ENCODE data around the gene RBM17.

Gene RBM17

GRCh38 chr10:6048281-6049030, 40.4 kb upstream of the RBM17 start:
- H2AK5ac ChIP-seq (ENCODE audit: low read length), result no peak overlapping the region
- no peaks in the 10 kb centered on the region for H3K27me3 ChIP-seq (ENCODE audit: insufficient read depth, low read length, poor library complexity)
- no peak overlapping the region for H4K8ac ChIP-seq (ENCODE audit: low read depth, low read length)
- no peak overlapping the region for H3K18ac ChIP-seq (ENCODE audit: low read length)
- no peaks in the 10 kb centered on the region for H3K4me1 ChIP-seq (ENCODE audit: control insufficient read depth, low read depth, low read length)
- no peaks in the 10 kb centered on the region for H3K79me2 ChIP-seq (ENCODE audit: control insufficient read depth, insufficient read depth, low read length)
- H3K36me3 ChIP-seq (ENCODE audit: control insufficient read depth, insufficient read depth, low read length), result no peaks in the 10 kb centered on the region
- H2BK5ac ChIP-seq (ENCODE audit: low read length), result no peak overlapping the region
- no peak overlapping the region for H3K27ac ChIP-seq (ENCODE audit: low read depth, low read length)
- no peak overlapping the region for H3K56ac ChIP-seq (ENCODE audit: low read length)
- no peak overlapping the region for H3K4me3 ChIP-seq (ENCODE audit: low read length)
- no peak overlapping the region for H3K23ac ChIP-seq (ENCODE audit: low read length)
- no peak for DNase-seq
- no peak overlapping the region for H2BK15ac ChIP-seq (replicated peaks; ENCODE audit: low read depth)
- H2BK120ac ChIP-seq (ENCODE audit: low read depth, low read length), result no peak overlapping the region
- WGBS (ENCODE audit: extremely low coverage, insufficient coverage, low lambda C conversion rate), result no CpG with 5 or more reads among the region's 7 CpGs
- no peak overlapping the region for H4K5ac ChIP-seq (ENCODE audit: low read length)
- H3K4ac ChIP-seq (ENCODE audit: low read depth, low read length), result no peak overlapping the region
- H3K79me1 ChIP-seq (ENCODE audit: low read length), result no peaks in the 10 kb centered on the region
- H3K9ac ChIP-seq (ENCODE audit: low read length), result no peak overlapping the region
- H3K4me2 ChIP-seq (ENCODE audit: low read length), result no peak overlapping the region

GRCh38 chr10:6049031-6049400, 39.8 kb upstream of the RBM17 start:
- Histone ChIP-seq H3K4me2 (ENCODE audit: low read length) (no peak overlapping the region), H4K8ac (ENCODE audit: low read depth, low read length) (no peak overlapping the region), H2BK15ac (replicated peaks; ENCODE audit: low read depth) (no peak overlapping the region), H3K56ac (ENCODE audit: low read length) (no peak overlapping the region), H3K4me1 (ENCODE audit: control insufficient read depth, low read depth, low read length) (no peaks in the 10 kb centered on the region), H3K18ac (ENCODE audit: low read length) (no peak overlapping the region), H3K79me2 (ENCODE audit: control insufficient read depth, insufficient read depth, low read length) (no peaks in the 10 kb centered on the region), H3K9ac (ENCODE audit: low read length) (no peak overlapping the region), H3K4me3 (ENCODE audit: low read length) (no peak overlapping the region), H2BK5ac (ENCODE audit: low read length) (no peak overlapping the region), H3K27me3 (ENCODE audit: insufficient read depth, low read length, poor library complexity) (no peaks in the 10 kb centered on the region), H4K5ac (ENCODE audit: low read length) (no peak overlapping the region), H3K36me3 (ENCODE audit: control insufficient read depth, insufficient read depth, low read length) (no peaks in the 10 kb centered on the region), H3K23ac (ENCODE audit: low read length) (no peak overlapping the region), H2AK5ac (ENCODE audit: low read length) (no peak overlapping the region), H2BK120ac (ENCODE audit: low read depth, low read length) (no peak overlapping the region), H3K79me1 (ENCODE audit: low read length) (no peaks in the 10 kb centered on the region), H3K4ac (ENCODE audit: low read depth, low read length) (no peak overlapping the region), H3K27ac (ENCODE audit: low read depth, low read length) (no peak overlapping the region)
- no CpG with 5 or more reads among the region's 2 CpGs for WGBS (ENCODE audit: extremely low coverage, insufficient coverage, low lambda C conversion rate)
- no peak for DNase-seq

GRCh38 chr10:6050801-6051445, 37.9 kb upstream of the RBM17 start:
- Histone ChIP-seq H2AK5ac (ENCODE audit: low read length) (no peak overlapping the region), H3K4me3 (ENCODE audit: low read length) (no peak overlapping the region), H3K18ac (ENCODE audit: low read length) (no peak overlapping the region), H2BK15ac (replicated peaks; ENCODE audit: low read depth) (no peak overlapping the region), H3K4me2 (ENCODE audit: low read length) (no peak overlapping the region), H3K27me3 (ENCODE audit: insufficient read depth, low read length, poor library complexity) (no peaks in the 10 kb centered on the region), H3K4me1 (ENCODE audit: control insufficient read depth, low read depth, low read length) (no peaks in the 10 kb centered on the region), H3K23ac (ENCODE audit: low read length) (no peak overlapping the region), H3K79me2 (ENCODE audit: control insufficient read depth, insufficient read depth, low read length) (no peaks in the 10 kb centered on the region), H4K5ac (ENCODE audit: low read length) (no peak overlapping the region), H3K9ac (ENCODE audit: low read length) (no peak overlapping the region), H3K36me3 (ENCODE audit: control insufficient read depth, insufficient read depth, low read length) (no peaks in the 10 kb centered on the region), H2BK5ac (ENCODE audit: low read length) (no peak overlapping the region), H3K4ac (ENCODE audit: low read depth, low read length) (no peak overlapping the region), H3K56ac (ENCODE audit: low read length) (no peak overlapping the region), H3K79me1 (ENCODE audit: low read length) (no peaks in the 10 kb centered on the region), H2BK120ac (ENCODE audit: low read depth, low read length) (no peak overlapping the region), H4K8ac (ENCODE audit: low read depth, low read length) (no peak overlapping the region), H3K27ac (ENCODE audit: low read depth, low read length) (no peak overlapping the region)
- WGBS (ENCODE audit: extremely low coverage, insufficient coverage, low lambda C conversion rate), result no CpG with 5 or more reads among the region's 18 CpGs
- peak; percentile 38 for DNase-seq

GRCh38 chr10:6052247-6053221, 36.3 kb upstream of the RBM17 start:
- Histone ChIP-seq H4K5ac (ENCODE audit: low read length) (no peak overlapping the region), H3K36me3 (ENCODE audit: control insufficient read depth, insufficient read depth, low read length) (no peaks in the 10 kb centered on the region), H2BK120ac (ENCODE audit: low read depth, low read length) (no peak overlapping the region), H4K8ac (ENCODE audit: low read depth, low read length) (no peak overlapping the region), H3K4me2 (ENCODE audit: low read length) (no peak overlapping the region), H3K18ac (ENCODE audit: low read length) (no peak overlapping the region), H3K9ac (ENCODE audit: low read length) (no peak overlapping the region), H3K27me3 (ENCODE audit: insufficient read depth, low read length, poor library complexity) (no peaks in the 10 kb centered on the region), H3K56ac (ENCODE audit: low read length) (no peak overlapping the region), H2BK15ac (replicated peaks; ENCODE audit: low read depth) (no peak overlapping the region), H3K4me3 (ENCODE audit: low read length) (no peak overlapping the region), H3K4ac (ENCODE audit: low read depth, low read length) (no peak overlapping the region), H3K27ac (ENCODE audit: low read depth, low read length) (no peak overlapping the region), H3K79me1 (ENCODE audit: low read length) (no peaks in the 10 kb centered on the region), H3K79me2 (ENCODE audit: control insufficient read depth, insufficient read depth, low read length) (no peaks in the 10 kb centered on the region), H3K23ac (ENCODE audit: low read length) (no peak overlapping the region), H2AK5ac (ENCODE audit: low read length) (no peak overlapping the region), H2BK5ac (ENCODE audit: low read length) (no peak overlapping the region), H3K4me1 (ENCODE audit: control insufficient read depth, low read depth, low read length) (no peaks in the 10 kb centered on the region)
- DNase-seq, result no peak
- no CpG with 5 or more reads among the region's 17 CpGs for WGBS (ENCODE audit: extremely low coverage, insufficient coverage, low lambda C conversion rate)

GRCh38 chr10:6053303-6053702, 35.5 kb upstream of the RBM17 start:
- no peak overlapping the region for H2BK5ac ChIP-seq (ENCODE audit: low read length)
- no peak overlapping the region for H3K4ac ChIP-seq (ENCODE audit: low read depth, low read length)
- no peak for DNase-seq
- no peak overlapping the region for H3K27ac ChIP-seq (ENCODE audit: low read depth, low read length)
- no peaks in the 10 kb centered on the region for H3K27me3 ChIP-seq (ENCODE audit: insufficient read depth, low read length, poor library complexity)
- no peak overlapping the region for H2BK15ac ChIP-seq (replicated peaks; ENCODE audit: low read depth)
- H4K5ac ChIP-seq (ENCODE audit: low read length), result no peak overlapping the region
- no peaks in the 10 kb centered on the region for H3K4me1 ChIP-seq (ENCODE audit: control insufficient read depth, low read depth, low read length)
- no peaks in the 10 kb centered on the region for H3K36me3 ChIP-seq (ENCODE audit: control insufficient read depth, insufficient read depth, low read length)
- no peaks in the 10 kb centered on the region for H3K79me2 ChIP-seq (ENCODE audit: control insufficient read depth, insufficient read depth, low read length)
- no peak overlapping the region for H3K23ac ChIP-seq (ENCODE audit: low read length)
- H3K9ac ChIP-seq (ENCODE audit: low read length), result no peak overlapping the region
- H2AK5ac ChIP-seq (ENCODE audit: low read length), result no peak overlapping the region
- no peak overlapping the region for H4K8ac ChIP-seq (ENCODE audit: low read depth, low read length)
- WGBS (ENCODE audit: extremely low coverage, insufficient coverage, low lambda C conversion rate), result no CpG with 5 or more reads among the region's 4 CpGs
- H3K18ac ChIP-seq (ENCODE audit: low read length), result no peak overlapping the region
- no peak overlapping the region for H3K4me2 ChIP-seq (ENCODE audit: low read length)
- no peak overlapping the region for H2BK120ac ChIP-seq (ENCODE audit: low read depth, low read length)
- no peak overlapping the region for H3K56ac ChIP-seq (ENCODE audit: low read length)
- H3K79me1 ChIP-seq (ENCODE audit: low read length), result no peaks in the 10 kb centered on the region
- no peak overlapping the region for H3K4me3 ChIP-seq (ENCODE audit: low read length)
